Prostate gland (tissue), 2 donors: ENCODE measurements around the gene MYBPH. TPM values are rescaled to one million over a fixed set of nuclear protein-coding genes. Genes with fewer than 3 reads are reported as not detected.
A peak's percentile ranks its signal among the peaks of the same experiment; 100 is the strongest.

ENCODE experiments used
- DNase-seq: peaks from one replicate; pipeline ENCODE4 v3.0.0-alpha.2; 2019; ENCODE audit warnings: low spot score
- H3K27ac ChIP-seq, 2 donors: fragments of 200-600 bp; sonication (generic); 2 replicates each; pipeline ENCODE4 v1.5.1; 2017 to 2019
- H3K27me3 ChIP-seq: fragments of 200-600 bp; sonication (generic); replicated peaks from 2 replicates; pipeline ENCODE4 v1.5.1; 2019; ENCODE audit not compliant: insufficient read depth
- H3K36me3 ChIP-seq, 2 donors: fragments of 200-600 bp; sonication (generic); 1 replicate in 1 of 2; 2 replicates in 1 of 2; pipeline versions ENCODE4 v1.5.1 to v1.8.1; 2017 to 2019
- H3K4me1 ChIP-seq: fragments of 200-600 bp; sonication (generic); replicated peaks from 2 replicates; pipeline ENCODE4 v1.5.1; 2019
- H3K4me3 ChIP-seq, 2 donors: fragments of 200-600 bp; sonication (generic); 2 replicates each; pipeline ENCODE4 v1.5.1; 2017 to 2019
- H3K9me3 ChIP-seq: fragments of 200-600 bp; sonication (generic); 2 replicates; pipeline ENCODE4 v1.5.1; 2017
- CTCF ChIP-seq, 4 experiments: fragments of 200-600 bp in 2 of 4; fragments of 450-650 bp in 2 of 4; sonication (generic) in 2 of 4; IDR thresholded peaks; 1 replicate in 3 of 4; 2 replicates in 1 of 4; pipeline ENCODE4 v1.5.1; 2016 to 2019; ENCODE audit warnings: antibody characterized with exemption in 4 of 4, mild to moderate bottlenecking in 2 of 4, moderate library complexity in 2 of 4
- POLR2A ChIP-seq: fragments of 450-650 bp; IDR thresholded peaks from one replicate; pipeline ENCODE4 v1.6.1; 2016; ENCODE audit warnings: antibody characterized with exemption, mild to moderate bottlenecking
- POLR2AphosphoS5 ChIP-seq: sonication (generic); formaldehyde crosslinking; IDR thresholded peaks from one replicate; pipeline ENCODE4 v1.6.1; 2017; ENCODE audit warnings: antibody characterized with exemption
- WGBS: methylation state at CpG from one replicate; pipeline ENCODE4 v1.1.5; 2018; 5-methylcytosine and 5-hydroxymethylcytosine counted together
- intact Hi-C: fragments of 100-400 bp; cut with DNase I; formaldehyde crosslinking; loops from one replicate; pipeline ENCODE4 v1.14.2; 2022
- total RNA-seq, 2 donors: library from RNA; depleted of rRNA; stranded (reverse); fragments of >200 nt; gene quantifications; one replicate each; pipeline ENCODE4 v1.1.0, GENCODE V29; 2016

The MYBPH gene
- total RNA-seq, 2 donors from 2014 or later, result 7.7 TPM; not detected in 1

GRCh38 chr1:203200916-203201315 is 25.3 kb upstream of the MYBPH start:
- Histone ChIP-seq H3K4me1 (no peaks in the 10 kb centered on the region), H3K27ac (no peak overlapping the region), H3K4me3 (no peak overlapping the region), H3K36me3 (no peaks in the 10 kb centered on the region), H3K27me3 (no peaks in the 10 kb centered on the region), H3K9me3 (no peaks in the 10 kb centered on the region)
- no peak for DNase-seq
- intact Hi-C loops, result no loop called here
- TF ChIP-seq POLR2A (no peak), CTCF (IDR thresholded peaks at IDR 0.05) (no peak), POLR2AphosphoS5 (no peak)
- 63% methylated on average over 1 of the region's 1 CpG for WGBS

GRCh38 chr1:203199816-203200571 is 24.4 kb upstream of the MYBPH start:
- DNase-seq, result peak; percentile 17

GRCh38 chr1:203199481-203199815 is 23.8 kb upstream of the MYBPH start:
- no peak for TF ChIP-seq POLR2A
- no peak for TF ChIP-seq CTCF (IDR thresholded peaks at IDR 0.05)
- no peak for TF ChIP-seq POLR2AphosphoS5
- no peak for DNase-seq
- Histone ChIP-seq H3K4me1 (no peaks in the 10 kb centered on the region), H3K36me3 (no peaks in the 10 kb centered on the region), H3K4me3 (no peak overlapping the region), H3K9me3 (no peaks in the 10 kb centered on the region), H3K27me3 (no peaks in the 10 kb centered on the region), H3K27ac (peak overlapping the region in 1 of 2 donors; percentile 42)
- 90% methylated on average over 6 of the region's 6 CpGs for WGBS
- intact Hi-C loops, result no loop called here

More at GRCh38 chr1:203199816-203200571, 24.4 kb upstream of the MYBPH start:
- intact Hi-C loops, result no loop called here
- H3K27me3 ChIP-seq, result no peaks in the 10 kb centered on the region
- TF ChIP-seq POLR2AphosphoS5 (peak; percentile 4), CTCF (IDR thresholded peaks at IDR 0.05) (no peak)
- peak overlapping the region in 1 of 2 donors; percentile 42 for H3K27ac ChIP-seq
- no peaks in the 10 kb centered on the region for H3K4me1 ChIP-seq
- no peaks in the 10 kb centered on the region for H3K36me3 ChIP-seq
- H3K4me3 ChIP-seq, result no peak overlapping the region
- no peaks in the 10 kb centered on the region for H3K9me3 ChIP-seq
- 36% methylated on average over 8 of the region's 8 CpGs for WGBS

DNA sequence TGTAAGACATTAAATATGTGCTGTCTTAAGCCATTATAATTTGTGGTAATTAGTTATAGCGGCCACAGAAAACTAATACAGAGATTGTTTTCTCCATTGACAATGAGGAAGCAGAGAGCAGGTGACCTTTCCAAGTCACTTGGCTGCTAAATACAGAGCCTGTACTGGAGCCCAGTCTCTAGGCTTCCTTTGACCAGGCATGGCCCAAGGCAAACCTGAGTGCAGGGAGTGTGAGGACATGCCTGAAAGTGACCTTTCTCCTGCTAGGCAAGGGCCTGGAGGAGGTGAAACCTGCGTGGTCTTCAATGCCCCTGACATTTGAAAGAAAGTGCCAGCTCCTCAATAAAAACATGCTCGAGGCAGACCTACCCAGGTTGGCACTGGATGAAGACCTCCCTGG is 23.4 kb upstream of the MYBPH start:
- no peak for DNase-seq
- Histone ChIP-seq H3K27me3 (no peaks in the 10 kb centered on the region), H3K27ac (no peak overlapping the region), H3K9me3 (no peaks in the 10 kb centered on the region), H3K4me3 (no peak overlapping the region), H3K4me1 (no peaks in the 10 kb centered on the region), H3K36me3 (no peaks in the 10 kb centered on the region)
- TF ChIP-seq CTCF (IDR thresholded peaks at IDR 0.05) (no peak), POLR2A (no peak)
- WGBS, result 93% methylated on average over 3 of the region's 3 CpGs
- intact Hi-C loops, result no loop called here

GRCh38 chr1:203197625-203198024 is 22.0 kb upstream of the MYBPH start:
- Histone ChIP-seq H3K36me3 (no peaks in the 10 kb centered on the region), H3K27me3 (no peaks in the 10 kb centered on the region), H3K9me3 (no peaks in the 10 kb centered on the region), H3K27ac (no peak overlapping the region), H3K4me1 (no peaks in the 10 kb centered on the region), H3K4me3 (no peak overlapping the region)
- no peak for TF ChIP-seq POLR2A
- 69% methylated on average over 3 of the region's 3 CpGs for WGBS
- intact Hi-C loops, result no loop called here
- DNase-seq, result no peak
